Spinal cord (tissue), 10 donors: ENCODE data around the gene CDNF. TPM values are rescaled to one million over a fixed set of nuclear protein-coding genes. Genes with fewer than 3 reads are reported as not detected.

Experiments
- DNase-seq, 6 donors: peaks; one replicate each; pipeline versions ENCODE4 v3.0.0 to v3.0.0-alpha.2; 2013 to 2015; ENCODE audit warnings: low spot score in 6 of 6, low read depth in 4 of 6
- H3K27ac ChIP-seq: one replicate; pipeline ENCODE4 v1.5.1; 2013; ENCODE audit warnings: low read depth, low read length, control low read depth
- H3K27me3 ChIP-seq: one replicate; pipeline ENCODE4 v1.6.1; 2013; ENCODE audit warnings: low read length; ENCODE audit not compliant: control insufficient read depth, insufficient read depth
- H3K36me3 ChIP-seq: one replicate; pipeline ENCODE4 v1.6.1; 2013; ENCODE audit warnings: low read length; ENCODE audit not compliant: control insufficient read depth, insufficient read depth
- H3K4me1 ChIP-seq: one replicate; pipeline ENCODE4 v1.6.1; 2013; ENCODE audit warnings: low read length; ENCODE audit not compliant: control insufficient read depth, insufficient read depth
- H3K4me3 ChIP-seq: one replicate; pipeline ENCODE4 v1.5.1; 2013; ENCODE audit warnings: low read depth, low read length, control low read depth
- H3K9me3 ChIP-seq: one replicate; pipeline ENCODE4 v1.6.1; 2013; ENCODE audit warnings: low read length; ENCODE audit not compliant: control insufficient read depth, insufficient read depth
- WGBS: methylation state at CpG from one replicate; pipeline ENCODE4 v1.1.5; 2013; ENCODE audit warnings: missing lambda C conversion rate; ENCODE audit not compliant: insufficient coverage; 5-methylcytosine and 5-hydroxymethylcytosine counted together
- long read RNA-seq, 4 donors: transcript quantifications; one replicate each; lab custom pipeline, GENCODE V29; 2026
- polyA plus RNA-seq, 2 donors: library from polyadenylated mRNA; unstranded; fragments of 120-200 nt; gene quantifications; one replicate each; pipeline ENCODE4 v1.2.1, GENCODE V29; 2013; ENCODE audit not compliant: insufficient read length in 2 of 2
- total RNA-seq, 2 donors: library from RNA; depleted of rRNA in 1 of 2; stranded (reverse); fragments of 120-200 nt in 1 of 2; fragments of >200 nt in 1 of 2; gene quantifications; one replicate each; pipeline versions ENCODE4 v1.2.3 to v1.2.4, GENCODE V29; 2013 to 2014
- donor health status: healthy.

The CDNF gene
- total RNA-seq, result 1 to 10 TPM in 1 of 2 donors, under 1 TPM in 1; 0.50 to 2.9 TPM
- 1 to 10 TPM; 1.5 to 1.8 TPM for polyA plus RNA-seq
- long read RNA-seq, donor 1, result 0 reads
- long read RNA-seq, donor 2, result 0 reads
- long read RNA-seq, donor 3, result 0 reads
- long read RNA-seq, donor 4, result 0 reads

DNA sequence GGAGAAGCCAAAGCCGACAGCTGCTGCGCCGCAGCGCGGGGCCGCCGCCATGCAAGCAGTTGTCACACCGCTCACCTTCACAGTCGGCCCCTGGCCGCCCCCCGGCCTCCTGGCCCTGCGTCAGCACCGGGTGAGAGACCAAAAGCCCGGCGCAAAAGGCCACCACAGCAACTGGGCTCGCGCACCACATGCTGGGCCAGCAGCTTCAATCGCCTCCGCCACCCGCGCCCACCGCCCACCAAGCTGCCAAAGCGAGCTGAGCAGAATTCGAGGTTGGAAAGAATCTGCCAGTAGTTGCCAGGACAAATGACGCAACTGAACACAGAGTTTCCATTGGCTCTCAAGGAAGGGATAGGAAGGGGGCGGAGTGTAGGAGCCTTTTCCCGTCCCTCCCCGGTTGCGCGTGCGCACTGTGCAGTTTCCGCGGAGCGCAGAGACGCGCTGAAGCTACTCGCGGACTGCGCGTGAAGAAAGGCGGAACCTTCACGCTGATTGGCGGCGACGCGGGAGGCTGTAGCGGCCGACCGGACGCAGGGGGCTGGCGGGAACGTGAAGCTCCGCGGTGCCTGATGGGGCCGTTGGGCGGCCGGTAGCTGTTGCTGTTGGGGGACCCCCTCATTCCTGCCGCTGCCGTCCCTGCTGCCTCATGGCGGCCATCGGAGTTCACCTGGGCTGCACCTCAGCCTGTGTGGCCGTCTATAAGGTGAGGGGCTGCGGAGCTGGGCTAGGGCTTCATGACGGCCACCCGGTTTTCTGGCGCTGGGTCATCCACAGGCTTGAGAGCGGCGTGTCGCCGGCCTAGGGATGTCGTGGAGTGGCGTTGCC lies at the start of gene CDNF, which contains the start of the genes HSPA14 and MSANTD7:
Gene CDNF, minus strand, starts transcription at position 281 of the 825 bp plus-strand sequence. Its CDS starts 91 bp downstream, at position 190.
Gene HSPA14, plus strand, starts transcription at position 550 of the 825 bp plus-strand sequence. Its CDS starts 97 bp downstream, at position 647.
Gene MSANTD7, plus strand, starts transcription at position 550 of the 825 bp plus-strand sequence. CDS start 3,979 bp downstream, outside the sequence.
- H3K27me3 ChIP-seq, result no peaks in the 10 kb centered on the region
- H3K4me1 ChIP-seq, result peaks cover 16% of the 10 kb centered on the region
- H3K9me3 ChIP-seq, result no peaks in the 10 kb centered on the region
- peak within 1 kb of the TSS; percentile 95 for H3K4me3 ChIP-seq
- H3K36me3 ChIP-seq, result peaks cover 14% of the 10 kb centered on the region
- H3K27ac ChIP-seq, result peak within 1 kb of the TSS; percentile 98
- peak; percentile 99 to 100 (median 100) for DNase-seq
- WGBS, result under 1% methylated on average over 72 of the region's 72 CpGs

DNA sequence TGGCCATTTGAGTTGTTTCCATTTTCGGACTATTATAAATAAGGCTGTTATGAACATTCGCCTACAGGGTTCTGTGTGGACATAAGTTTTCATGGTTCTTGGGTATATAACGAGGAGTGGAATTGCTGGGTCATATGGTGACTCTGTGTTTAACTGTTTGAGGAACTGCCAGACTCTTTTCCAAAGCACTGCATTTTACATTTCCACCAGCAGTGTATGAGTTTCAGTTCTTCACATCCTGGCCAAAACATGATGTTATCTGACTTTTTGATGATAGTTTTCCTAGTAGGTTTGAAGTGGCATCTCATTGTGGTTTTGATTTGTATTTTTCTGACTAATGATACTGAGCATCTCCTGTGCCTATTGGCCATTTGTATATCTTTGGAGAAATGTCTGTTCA lies 46.2 kb upstream of the CDNF start:
- H3K27me3 ChIP-seq, result no peaks in the 10 kb centered on the region
- no CpG with 5 or more reads among the region's 3 CpGs for WGBS
- H3K27ac ChIP-seq, result no peak overlapping the region
- no peaks in the 10 kb centered on the region for H3K36me3 ChIP-seq
- H3K9me3 ChIP-seq, result no peaks in the 10 kb centered on the region
- DNase-seq, result no peak
- peaks cover 2% of the 10 kb centered on the region for H3K4me1 ChIP-seq
- H3K4me3 ChIP-seq, result no peak overlapping the region

DNA sequence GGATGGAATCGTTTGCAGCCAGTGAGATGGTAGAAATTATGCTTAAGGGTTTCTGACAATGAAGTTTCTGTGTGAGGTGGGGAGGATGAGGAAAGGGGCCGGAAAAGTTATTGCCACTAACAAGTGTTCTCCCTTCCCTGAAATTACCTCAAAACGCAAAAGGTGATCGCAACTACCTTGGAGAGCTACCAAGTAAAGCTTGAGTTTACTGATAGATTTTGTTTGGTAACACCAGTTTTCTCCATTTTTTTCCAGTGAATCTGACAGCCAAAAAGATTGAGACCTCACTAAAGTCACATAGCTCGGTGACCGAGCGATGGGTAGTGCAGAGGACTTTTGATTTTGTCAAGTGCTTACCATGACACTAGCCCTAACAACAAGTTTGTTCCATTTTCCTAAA lies 42.4 kb upstream of the CDNF start:
- H3K4me3 ChIP-seq, result peak overlapping the region; percentile 80
- H3K36me3 ChIP-seq, result no peaks in the 10 kb centered on the region
- H3K9me3 ChIP-seq, result no peaks in the 10 kb centered on the region
- H3K27me3 ChIP-seq, result no peaks in the 10 kb centered on the region
- H3K4me1 ChIP-seq, result peaks cover 8% of the 10 kb centered on the region
- DNase-seq, result no peak
- no peak overlapping the region for H3K27ac ChIP-seq
- no CpG with 5 or more reads among the region's 7 CpGs for WGBS

DNA sequence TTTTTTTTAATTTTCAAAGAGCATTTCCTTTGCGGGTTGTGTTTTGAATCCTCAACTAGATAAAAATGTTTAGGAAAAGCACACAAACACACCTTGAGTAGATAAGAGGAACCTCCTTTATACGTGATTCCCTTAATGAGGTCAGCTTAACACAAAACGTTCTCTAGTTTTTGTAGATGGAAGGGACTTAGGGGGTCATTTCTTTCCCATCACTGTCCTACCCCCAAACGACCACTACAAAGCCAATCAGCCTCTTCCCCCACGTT lies 42.0 kb upstream of the CDNF start:
- no peaks in the 10 kb centered on the region for H3K27me3 ChIP-seq
- peaks cover 8% of the 10 kb centered on the region for H3K4me1 ChIP-seq
- DNase-seq, result peak in 1 of 6 donors; percentile 5
- no peaks in the 10 kb centered on the region for H3K9me3 ChIP-seq
- no peak overlapping the region for H3K27ac ChIP-seq
- WGBS, result no CpG with 5 or more reads among the region's 5 CpGs
- no peaks in the 10 kb centered on the region for H3K36me3 ChIP-seq
- H3K4me3 ChIP-seq, result peak overlapping the region; percentile 80

DNA sequence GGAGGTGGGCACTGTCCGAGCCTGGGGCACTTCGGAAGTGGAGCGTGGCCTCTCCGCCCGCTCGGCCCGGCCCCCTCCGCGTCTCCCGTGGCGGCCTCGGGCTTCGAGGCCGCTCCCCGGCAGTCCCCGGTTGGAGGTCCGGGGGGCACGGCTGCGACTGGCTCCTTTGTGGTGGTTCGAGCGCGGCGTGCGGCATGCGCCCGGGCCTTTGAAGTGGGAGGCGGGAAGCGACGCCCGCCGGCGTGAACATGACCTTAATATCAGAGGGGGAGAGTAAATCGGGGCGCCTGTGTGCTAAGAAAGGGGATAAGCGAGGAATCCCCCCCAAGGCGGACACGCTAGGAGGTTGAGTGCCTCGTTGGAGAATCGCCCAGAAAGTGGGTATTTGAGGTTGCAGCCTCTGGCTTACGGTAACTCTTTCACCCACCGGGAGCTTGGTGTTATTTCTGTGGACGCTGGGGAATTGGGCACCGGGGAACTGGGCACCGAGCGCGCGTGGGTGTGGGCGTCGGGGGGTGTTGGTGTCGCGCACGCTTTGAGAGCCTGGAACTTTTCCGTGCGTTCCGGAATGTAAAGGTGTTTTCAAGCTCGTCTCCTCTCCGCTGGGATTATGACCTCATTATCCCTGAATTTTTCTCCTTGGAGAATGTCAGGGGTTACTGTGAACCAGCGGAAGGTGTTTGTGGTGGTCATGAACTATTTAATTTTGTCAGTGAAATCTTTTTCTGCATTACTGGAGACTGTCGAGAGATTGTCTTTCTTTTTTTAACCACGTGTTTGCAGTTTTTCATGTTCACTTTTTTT lies 41.5 kb upstream of the CDNF start:
- no peaks in the 10 kb centered on the region for H3K36me3 ChIP-seq
- DNase-seq, result peak in 4 of 6 donors; percentile 7 to 55 (median 18)
- H3K27me3 ChIP-seq, result no peaks in the 10 kb centered on the region
- peak overlapping the region; percentile 80 for H3K4me3 ChIP-seq
- H3K9me3 ChIP-seq, result no peaks in the 10 kb centered on the region
- H3K4me1 ChIP-seq, result peaks cover 8% of the 10 kb centered on the region
- WGBS, result under 1% methylated on average over 57 of the region's 60 CpGs
- H3K27ac ChIP-seq, result peak overlapping the region; percentile 64

DNA sequence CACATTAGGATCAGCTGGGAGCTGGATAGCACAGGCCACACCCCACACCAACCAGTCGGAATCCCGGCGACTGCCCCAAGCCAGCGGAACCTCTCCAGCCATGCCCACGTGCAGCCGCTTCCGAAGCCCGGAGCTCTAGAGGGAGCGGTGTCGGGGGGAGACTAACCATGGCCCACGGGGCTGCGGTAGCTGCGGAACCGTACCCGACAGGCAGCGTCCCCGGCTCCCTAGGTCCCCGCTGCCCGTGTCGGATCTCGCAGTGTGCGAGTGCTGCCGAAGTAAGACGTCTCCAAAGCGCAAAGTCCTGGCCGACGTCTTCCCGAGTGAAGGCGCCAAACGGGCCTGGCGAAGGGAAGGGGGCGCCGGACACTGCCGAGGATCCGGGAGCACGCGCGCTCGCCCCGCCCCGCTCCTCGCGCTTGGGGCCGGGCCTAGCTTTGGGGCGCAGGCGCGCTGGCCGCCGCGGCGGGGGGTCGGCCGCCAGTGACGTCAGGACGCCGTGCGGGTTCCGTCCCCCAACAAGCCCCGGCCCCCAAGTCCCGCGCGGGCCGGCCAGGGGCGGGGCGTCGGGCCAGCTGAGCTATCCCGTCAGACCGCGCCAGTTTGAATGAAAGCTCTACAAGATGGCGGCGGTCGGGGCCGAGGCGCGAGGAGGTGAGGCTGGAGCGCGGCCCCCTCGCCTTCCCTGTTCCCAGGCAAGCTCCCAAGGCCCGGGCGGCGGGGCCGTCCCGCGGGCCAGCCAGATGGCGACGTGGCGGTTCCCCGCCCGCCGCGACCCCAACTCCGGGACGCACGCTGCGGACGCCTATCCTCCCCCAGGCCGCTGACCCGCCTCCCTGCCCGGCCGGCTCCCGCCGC lies 40.7 kb upstream of the CDNF start, which contains the start of gene SUV39H2:
Gene SUV39H2, plus strand, starts transcription at position 601 of the 858 bp plus-strand sequence. Its CDS starts 23 bp downstream, at position 624.
- H3K4me1 ChIP-seq, result peaks cover 8% of the 10 kb centered on the region
- peak within 1 kb of the TSS; percentile 99 for H3K27ac ChIP-seq
- H3K4me3 ChIP-seq, result peak within 1 kb of the TSS; percentile 100
- 0% methylated on average over 101 of the region's 102 CpGs for WGBS
- no peaks in the 10 kb centered on the region for H3K27me3 ChIP-seq
- no peaks in the 10 kb centered on the region for H3K9me3 ChIP-seq
- peak; percentile 84 to 99 (median 94) for DNase-seq
- H3K36me3 ChIP-seq, result no peaks in the 10 kb centered on the region

DNA sequence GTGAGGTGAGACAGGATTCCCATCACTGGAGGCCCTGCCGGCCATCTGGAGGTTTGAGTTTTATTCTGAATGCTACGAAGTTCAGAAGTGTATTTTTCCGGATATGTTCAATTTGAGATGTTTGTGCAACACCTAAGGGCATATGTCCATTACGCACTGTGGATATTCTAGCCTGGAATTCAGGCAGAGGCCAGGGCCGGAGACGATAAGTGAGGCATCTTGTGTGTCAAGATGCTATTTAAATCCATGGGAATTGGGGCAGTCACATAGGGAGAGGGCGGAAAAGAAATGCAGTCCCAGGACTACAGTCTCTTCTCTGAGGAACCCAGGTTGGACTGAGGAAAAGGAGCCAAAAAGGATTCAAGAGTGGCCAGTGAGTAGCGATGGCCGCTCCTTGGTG lies 38.9 kb upstream of the CDNF start:
- no peaks in the 10 kb centered on the region for H3K27me3 ChIP-seq
- H3K27ac ChIP-seq, result peak overlapping the region; percentile 15
- H3K9me3 ChIP-seq, result no peaks in the 10 kb centered on the region
- peaks cover 2% of the 10 kb centered on the region for H3K36me3 ChIP-seq
- no peak for DNase-seq
- WGBS, result 90% methylated on average over 9 of the region's 9 CpGs
- no peak overlapping the region for H3K4me3 ChIP-seq
- peaks cover 8% of the 10 kb centered on the region for H3K4me1 ChIP-seq

DNA sequence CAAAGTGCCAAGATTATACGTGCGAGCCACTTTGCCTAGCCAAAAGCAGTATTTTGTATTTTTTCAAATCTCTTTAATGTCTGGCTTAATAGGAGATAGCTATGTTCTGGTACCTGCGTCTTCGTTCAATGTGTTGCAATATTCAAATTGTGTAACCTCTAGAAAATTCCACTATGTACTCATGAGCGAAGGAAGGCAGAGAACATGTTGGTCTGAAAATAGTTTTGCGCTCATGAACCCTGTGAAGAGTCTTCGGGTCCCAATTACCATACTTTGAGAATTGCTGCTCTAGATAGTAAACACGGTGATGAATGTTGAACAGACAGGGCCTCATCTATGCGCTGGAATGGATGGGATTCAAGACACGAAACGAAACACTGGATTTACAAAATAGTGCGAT lies 38.1 kb upstream of the CDNF start:
- H3K9me3 ChIP-seq, result no peaks in the 10 kb centered on the region
- H3K27ac ChIP-seq, result no peak overlapping the region
- H3K4me3 ChIP-seq, result no peak overlapping the region
- H3K4me1 ChIP-seq, result peaks cover 8% of the 10 kb centered on the region
- no peak for DNase-seq
- WGBS, result 90% methylated on average over 7 of the region's 12 CpGs
- H3K36me3 ChIP-seq, result peaks cover 2% of the 10 kb centered on the region
- no peaks in the 10 kb centered on the region for H3K27me3 ChIP-seq
